HG02943 (cell line): Measurements from ENCODE around the gene PAM.
"Not testable (repeated sequence)": the region's sequence is repeated elsewhere in the genome, so short reads cannot be mapped to it uniquely, and the experiment has no call there.

Experiments
- ATAC-seq: cut with Tn5 transposase; IDR thresholded peaks from one replicate; pipeline ENCODE4 v1.9.1; 2021; ENCODE audit warnings: mild to moderate bottlenecking, low read depth, moderate library complexity; ENCODE audit not compliant: unreplicated experiment

Gene PAM

DNA sequence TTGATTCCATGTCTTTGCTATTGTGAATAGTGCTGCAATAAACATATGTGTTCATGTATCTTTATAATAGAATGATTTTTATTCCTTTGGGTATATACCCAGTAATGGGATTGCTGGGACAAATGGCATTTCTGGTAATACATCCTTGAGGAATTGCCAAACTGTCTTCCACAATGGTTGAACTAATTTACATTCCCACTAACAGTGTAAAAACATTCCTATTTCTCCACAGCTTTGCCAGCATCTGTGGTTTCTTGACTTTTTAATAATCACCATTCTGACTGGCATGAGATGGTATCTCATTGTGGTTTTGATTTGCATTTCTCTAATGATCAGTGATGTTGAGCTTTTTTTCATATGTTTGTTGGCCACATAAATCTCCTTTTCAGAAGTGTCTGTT is 20.7 kb downstream of the PAM start:
- not testable (repeated sequence) for ATAC-seq

GRCh38 chr5:102777099-102777498 is 22.0 kb downstream of the PAM start:
- ATAC-seq, result no peak

DNA sequence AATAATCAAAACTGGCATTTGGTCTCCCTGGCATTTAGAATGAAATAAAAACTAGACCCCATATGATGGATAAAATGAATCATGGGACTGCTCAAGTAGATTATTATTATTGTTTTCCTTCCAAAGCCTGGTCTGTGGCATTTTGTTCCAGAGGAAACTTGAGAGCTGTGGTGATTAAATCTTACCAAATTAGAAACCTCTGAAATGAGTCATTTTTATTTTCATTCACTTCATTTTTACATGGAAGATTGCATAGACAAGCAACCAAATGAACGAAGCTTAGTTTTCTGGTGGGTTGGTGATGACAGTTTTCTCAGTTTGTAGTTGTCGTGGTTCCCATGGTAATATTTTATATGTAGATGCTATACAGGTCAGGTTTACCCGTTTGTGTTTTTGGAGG is 23.4 kb downstream of the PAM start:
- no peak for ATAC-seq

GRCh38 chr5:102781359-102781758 is 26.3 kb downstream of the PAM start:
- ATAC-seq, result no peak

- no peak for ATAC-seq
Measured at GRCh38 chr5:102781786-102782185, 26.7 kb downstream of the PAM start.

DNA sequence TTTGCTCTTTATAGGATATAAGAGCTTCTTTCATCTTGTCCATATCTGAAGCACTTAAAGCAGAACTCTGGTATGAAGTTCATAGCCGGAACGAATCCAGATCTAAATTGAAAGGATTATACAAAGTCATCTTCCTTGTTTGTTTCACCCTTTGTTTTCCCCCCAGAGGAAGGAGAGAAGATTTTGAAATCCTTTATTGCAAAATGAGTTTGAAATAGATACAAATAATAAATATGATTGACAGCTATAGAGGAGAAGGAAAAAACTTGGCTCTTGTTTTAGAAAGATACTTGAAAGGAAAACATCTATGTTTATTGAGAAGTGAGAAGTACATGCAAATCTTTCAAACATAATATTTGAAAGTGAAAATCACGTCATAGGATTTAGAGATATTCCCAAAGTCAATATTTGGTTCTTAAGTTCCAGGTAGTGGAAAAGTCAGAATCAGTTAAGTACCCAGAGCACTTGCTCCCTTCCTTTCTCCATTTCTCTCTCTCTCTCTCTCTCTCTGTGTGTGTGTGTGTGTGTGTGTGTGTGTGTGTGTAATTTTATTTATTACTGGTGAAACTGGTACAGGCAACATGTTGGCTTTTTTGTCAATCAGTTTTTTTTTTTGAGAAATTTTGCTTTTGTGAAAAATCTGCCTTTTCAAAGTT is 27.2 kb downstream of the PAM start:
- ATAC-seq, result no peak

DNA sequence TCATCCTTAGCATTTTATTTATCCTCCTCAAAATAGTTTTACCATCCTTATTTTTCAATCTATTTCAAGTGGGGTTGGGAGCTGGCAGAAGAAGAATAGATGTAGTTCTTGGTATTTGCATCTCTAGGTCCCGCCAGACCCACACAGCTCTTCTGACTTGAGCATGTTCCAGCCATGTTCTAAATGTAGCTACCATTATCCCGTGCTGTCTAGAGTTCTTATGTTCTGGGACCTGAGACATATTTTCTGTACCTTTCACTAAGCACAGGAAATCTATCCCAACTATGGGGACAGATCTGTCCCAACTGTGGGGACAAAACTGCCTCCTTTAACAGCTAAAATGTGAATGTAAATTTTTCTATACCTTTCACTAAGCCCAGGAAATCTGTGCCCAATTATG is 32.0 kb downstream of the PAM start:
- ATAC-seq, result no peak

GRCh38 chr5:102788788-102789187 is 33.7 kb downstream of the PAM start:
- ATAC-seq, result no peak

DNA sequence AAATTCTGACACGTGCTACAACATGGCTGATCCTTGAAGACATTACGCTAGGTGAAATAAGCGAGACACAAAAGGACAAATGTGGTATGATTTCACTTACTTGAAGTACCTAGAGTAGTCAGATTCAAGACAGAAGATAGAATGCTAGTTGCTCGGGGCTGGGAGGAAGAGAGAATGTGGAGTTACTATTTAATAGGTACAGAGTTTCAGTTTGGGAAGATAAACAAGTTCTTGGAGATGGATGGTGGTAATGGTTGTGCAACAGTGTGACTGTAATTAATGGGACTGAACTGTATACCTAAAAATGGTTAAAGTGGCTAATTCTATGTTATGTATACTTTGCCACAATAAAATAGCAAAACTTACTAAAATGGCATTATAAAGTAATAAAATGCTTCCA is 34.4 kb downstream of the PAM start:
- no peak for ATAC-seq

DNA sequence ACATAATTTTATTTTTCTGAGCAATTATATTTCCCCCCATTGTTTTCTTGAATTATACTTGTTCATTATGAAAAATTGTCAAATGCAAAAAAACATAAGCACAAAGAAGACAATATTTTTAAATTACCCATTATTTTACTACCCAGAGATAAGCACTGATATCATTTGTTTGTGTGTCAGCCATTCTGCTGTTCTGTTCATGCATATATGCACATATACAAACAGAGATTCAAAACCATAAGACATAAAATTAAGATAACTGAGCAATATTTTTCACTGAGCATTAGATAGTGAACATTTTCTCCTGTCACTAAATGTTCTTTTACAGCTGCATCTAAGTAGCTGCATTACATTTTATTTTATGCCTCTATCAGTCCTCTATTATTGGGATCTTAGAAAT is 35.6 kb downstream of the PAM start:
- no peak for ATAC-seq

DNA sequence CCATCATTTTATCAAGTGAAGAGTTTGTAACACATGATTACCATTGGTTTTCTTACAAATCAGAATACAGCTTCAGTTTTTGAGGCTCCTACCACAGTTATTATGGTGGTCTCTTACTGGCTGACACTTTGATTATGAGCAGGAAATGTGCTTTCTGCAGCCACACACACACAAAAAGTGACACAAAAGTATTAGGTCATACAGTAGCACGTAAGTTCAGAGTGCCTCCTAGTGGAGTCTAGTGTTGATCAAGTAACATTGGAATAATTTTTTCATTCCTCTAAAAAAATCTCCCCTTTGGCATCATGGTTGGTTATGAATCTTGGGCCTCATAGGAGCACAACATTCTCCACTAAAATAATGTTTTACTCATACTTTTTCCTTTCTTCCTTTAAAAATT is 37.6 kb downstream of the PAM start:
- ATAC-seq, result no peak

DNA sequence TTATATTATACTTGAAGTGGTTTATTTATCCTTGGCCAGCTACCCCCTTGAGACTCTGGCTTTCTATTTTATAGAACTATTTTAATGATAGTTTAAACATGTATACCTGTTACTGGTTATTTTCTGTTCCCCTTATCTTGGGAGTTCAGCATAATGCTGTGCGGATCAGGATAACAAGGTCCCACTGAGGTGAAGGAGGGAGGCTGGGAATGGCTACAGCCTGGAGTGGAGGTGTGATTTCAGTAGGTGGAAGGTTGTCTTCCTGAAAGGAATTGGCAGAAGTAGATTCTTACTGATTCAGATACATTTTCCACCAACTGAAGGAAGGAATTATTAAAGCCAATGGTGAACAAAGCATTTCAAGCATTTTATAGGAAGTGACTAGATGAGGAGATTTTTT is 38.9 kb downstream of the PAM start:
- no peak for ATAC-seq

DNA sequence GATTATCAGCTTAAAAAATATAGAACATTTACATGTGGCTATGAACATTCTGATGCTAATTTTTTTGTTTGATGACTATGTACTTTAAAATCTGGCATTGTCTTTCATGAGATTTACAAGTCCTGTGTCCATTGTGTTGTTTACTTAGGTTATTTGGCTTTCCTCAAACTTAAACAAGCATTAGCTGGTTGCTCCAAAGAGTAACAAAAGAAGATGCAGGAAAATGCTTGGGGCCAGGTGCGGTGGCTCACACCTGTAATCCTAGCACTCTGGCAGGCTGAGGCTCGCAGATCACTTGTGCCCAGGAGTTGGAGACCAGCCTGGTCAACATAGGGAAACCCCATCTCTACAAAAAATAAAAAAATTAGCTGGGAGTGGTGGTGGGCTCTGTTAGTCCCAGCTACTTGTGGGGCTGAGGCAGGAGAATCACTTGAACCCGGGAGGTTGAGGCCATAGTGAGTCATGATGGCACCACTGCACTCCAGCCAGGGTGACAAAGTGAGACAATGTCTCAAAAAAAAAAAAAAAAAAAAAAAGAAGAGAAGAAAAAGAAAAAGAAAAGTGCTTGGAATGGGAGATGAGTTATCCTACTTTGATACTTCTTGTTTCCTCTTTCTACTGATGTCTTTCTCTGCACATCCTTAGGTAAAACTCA is 39.7 kb downstream of the PAM start:
- no peak for ATAC-seq

DNA sequence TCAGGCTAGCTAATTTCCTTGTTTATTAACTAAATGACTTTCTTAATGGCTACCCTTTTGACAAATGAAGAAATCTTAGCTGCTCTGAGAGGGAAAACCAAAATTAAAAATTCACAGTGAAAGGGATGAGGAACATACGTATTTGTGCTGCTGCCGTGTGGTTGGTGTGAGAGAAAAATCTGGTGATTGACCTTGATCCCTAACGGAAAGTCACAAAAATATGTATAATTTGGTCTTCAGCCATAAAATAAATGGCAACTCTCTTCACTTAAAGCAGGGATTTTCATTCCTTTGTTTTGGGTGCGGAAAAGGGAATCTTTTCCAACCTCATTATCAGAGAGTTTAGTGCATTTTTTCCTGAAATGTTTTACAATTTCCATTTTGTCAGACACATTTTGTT is 40.4 kb downstream of the PAM start:
- ATAC-seq, result no peak

DNA sequence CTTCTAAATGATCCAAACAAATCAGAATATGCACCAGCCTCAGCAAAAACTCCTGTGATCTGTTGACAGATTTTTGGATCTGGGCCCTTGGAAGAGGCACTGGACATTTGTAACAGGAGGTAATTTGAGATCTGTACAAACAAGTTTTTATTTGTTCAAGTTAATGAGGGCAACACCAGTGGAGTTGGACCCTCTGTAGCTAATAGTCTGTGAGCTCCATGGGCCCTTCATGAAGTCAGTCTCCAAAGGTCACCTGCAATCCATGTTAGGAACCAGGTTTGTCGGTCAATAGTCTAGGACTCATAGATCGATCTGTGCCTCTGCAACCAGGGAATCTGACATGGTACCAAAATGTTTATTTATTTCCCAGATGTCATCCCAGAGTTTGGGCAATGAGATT is 40.9 kb downstream of the PAM start:
- no peak for ATAC-seq

DNA sequence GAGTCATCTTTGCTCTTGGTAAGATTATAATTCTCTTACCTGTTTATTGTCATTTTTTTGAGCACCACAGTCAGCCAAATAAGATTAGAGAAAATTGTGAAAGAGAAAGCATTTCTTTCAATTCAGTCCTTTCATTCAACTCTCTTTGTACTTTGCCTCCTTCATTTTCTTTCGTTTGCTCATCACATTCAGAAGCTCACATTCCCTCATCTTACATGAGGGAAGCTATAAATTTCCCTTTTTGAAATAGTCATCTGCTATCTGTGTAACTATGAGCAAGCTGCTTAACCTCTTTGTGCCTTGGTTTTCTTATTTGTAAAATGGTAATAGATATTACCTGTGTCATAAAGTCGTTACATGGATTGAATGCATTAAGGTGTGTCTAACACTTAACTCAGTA is 41.4 kb downstream of the PAM start:
- ATAC-seq, result no peak

- no peak for ATAC-seq
Measured at GRCh38 chr5:102797322-102797884, 42.3 kb downstream of the PAM start.

DNA sequence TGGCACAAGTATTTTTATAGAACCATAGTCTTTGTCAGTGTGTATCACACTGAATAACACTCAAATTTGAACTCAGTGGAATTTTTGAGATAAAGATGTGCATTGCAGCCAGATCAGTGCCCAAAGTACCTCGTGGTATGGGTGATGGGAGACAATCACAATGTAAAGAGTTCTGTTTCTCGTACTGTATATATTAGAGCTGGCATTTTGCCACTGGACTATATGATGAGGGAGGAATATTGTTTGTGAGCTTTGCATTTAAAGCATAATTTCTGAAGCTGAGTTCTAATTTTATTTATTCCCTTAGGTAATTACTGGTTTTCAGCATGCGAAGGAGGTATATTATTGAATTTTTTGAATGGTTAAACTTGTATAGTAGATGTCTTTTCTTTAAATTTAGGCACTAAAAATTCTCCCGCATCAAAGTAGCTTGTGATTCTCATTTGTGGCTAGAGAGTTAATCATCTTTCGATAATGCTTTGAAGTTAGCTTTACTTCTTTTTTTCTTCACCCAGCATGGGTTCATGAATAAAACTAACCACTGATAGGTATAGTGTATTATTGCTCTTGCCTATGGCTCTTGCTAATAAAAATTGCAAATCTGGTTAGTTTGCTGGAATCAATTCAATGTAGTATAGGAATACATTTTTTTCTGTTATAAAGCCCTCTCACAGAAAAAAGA is 43.1 kb downstream of the PAM start:
- ATAC-seq, result no peak

DNA sequence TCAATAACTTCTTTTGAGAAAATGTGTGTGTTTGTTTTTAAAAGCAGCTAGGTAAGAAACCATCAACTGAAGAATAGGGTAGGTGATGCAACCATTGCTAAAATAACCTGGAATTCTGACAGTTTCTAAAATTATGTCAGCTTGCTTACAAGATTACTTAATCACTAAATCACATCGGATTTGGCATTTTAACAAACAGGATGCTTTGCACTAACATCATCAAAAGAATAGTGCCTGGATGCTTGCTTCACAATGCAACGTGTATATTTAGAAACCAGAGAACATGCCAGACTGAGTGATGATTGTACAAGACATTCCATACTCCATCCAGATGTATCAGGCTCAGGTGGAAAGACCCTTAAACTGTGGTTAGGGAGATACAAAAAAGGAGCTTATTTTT is 43.9 kb downstream of the PAM start:
- no peak for ATAC-seq

GRCh38 chr5:102800427-102800826 is 45.3 kb downstream of the PAM start:
- no peak for ATAC-seq

- ATAC-seq, result peak; percentile 58
Measured at GRCh38 chr5:102801371-102801770, 46.3 kb downstream of the PAM start.
